ENCODE results near the gene PMP22. TPM values are rescaled to one million over a fixed set of nuclear protein-coding genes. Genes with fewer than 3 reads are reported as not detected.

The PMP22 gene
- total and polyA plus RNA-seq, 2 donors (not counting 3 experiments of a cell fraction or from before 2014, with no cell fraction given): 67.2 to 103 TPM

GRCh38 chr17:15298176-15298575 lies 33.0 kb upstream of the PMP22 start:
- Histone ChIP-seq H3K9me3 (replicated peaks; ENCODE audit: control insufficient read depth, insufficient read depth, low read length) (no peaks in the 10 kb centered on the region), H4K20me1 (replicated peaks; ENCODE audit: control insufficient read depth, extremely low read depth, insufficient read depth, low read length) (no peaks in the 10 kb centered on the region), H3K4me1 (ENCODE audit: control insufficient read depth, extremely low read depth, insufficient read depth, low read length) (no peaks in the 10 kb centered on the region), H3K9ac (replicated peaks; ENCODE audit: extremely low read depth, insufficient read depth, low read length) (no peak overlapping the region), H3K36me3 (ENCODE audit: control insufficient read depth in 2 of 2, extremely low read depth in 1 of 2, insufficient read depth in 2 of 2, low read length in 2 of 2) (no peaks in the 10 kb centered on the region), H3K4me3 (replicated peaks in 1 of 3; ENCODE audit: insufficient read depth in 1 of 3, low read depth in 1 of 3, low read length in 3 of 3) (no peak overlapping the region), H3K9me1 (replicated peaks; ENCODE audit: control insufficient read depth, extremely low read depth, insufficient read depth, low read length) (no peaks in the 10 kb centered on the region), H2AFZ (ENCODE audit: low read depth, low read length) (no peak overlapping the region), H3K27me3 (ENCODE audit: control insufficient read depth in 2 of 2, insufficient read depth in 2 of 2, low read length in 2 of 2) (peaks cover 0 to 1% of the 10 kb centered on the region in 2 experiments), H3K4me2 (ENCODE audit: insufficient read depth, low read length) (no peak overlapping the region), H3K79me2 (ENCODE audit: control insufficient read depth, insufficient read depth, low read length) (no peaks in the 10 kb centered on the region), H3K27ac (ENCODE audit: insufficient read depth, low read depth, low read length) (no peak overlapping the region)
- no TSS peak for BruUV-seq (replicated peaks)
- no peak for FAIRE-seq
- no peak for TF ChIP-seq CTCF (IDR thresholded peaks at IDR 0.05; ENCODE audit: extremely low read depth in 1 of 2, insufficient read depth in 1 of 2, low read depth in 1 of 2, low read length in 2 of 2)
- no peak for TF ChIP-seq POLR2A (IDR thresholded peaks at IDR 0.05; ENCODE audit: low read depth, low read length)
- no peak for TF ChIP-seq GATA2 (IDR thresholded peaks at IDR 0.05; ENCODE audit: insufficient read depth, insufficient read length, low read depth, low read length)
- TF ChIP-seq FOS (IDR thresholded peaks at IDR 0.05; ENCODE audit: borderline replicate concordance, insufficient read depth, low read length): no peak
- intact Hi-C loops (cut with micrococcal nuclease) (no loop called here), dilution Hi-C loops (cut with MboI; ENCODE audit: extremely low pct_ligation_motif_present, low sequenced_read_pairs) (no loop called here)
- DNase-seq (ENCODE audit: low read depth, low spot score): no peak
- ChIA-PET POLR2A (no interaction called here), CTCF (interaction anchor here (0.7 to 1.0 kb wide), 3 partner anchors 35 to 205 kb away, joined by 3 to 4 read pairs (median 3); no protein-coding TSS in a partner anchor)

- ChIA-PET CTCF (no interaction called here), POLR2A (no interaction called here)
- Histone ChIP-seq H3K9me3 (replicated peaks; ENCODE audit: control insufficient read depth, insufficient read depth, low read length) (no peaks in the 10 kb centered on the region), H3K4me2 (ENCODE audit: insufficient read depth, low read length) (no peak overlapping the region), H3K36me3 (ENCODE audit: control insufficient read depth in 2 of 2, extremely low read depth in 1 of 2, insufficient read depth in 2 of 2, low read length in 2 of 2) (no peaks in the 10 kb centered on the region), H3K27ac (ENCODE audit: insufficient read depth, low read depth, low read length) (no peak overlapping the region), H3K4me3 (replicated peaks in 1 of 3; ENCODE audit: insufficient read depth in 1 of 3, low read depth in 1 of 3, low read length in 3 of 3) (no peak overlapping the region), H4K20me1 (replicated peaks; ENCODE audit: control insufficient read depth, extremely low read depth, insufficient read depth, low read length) (no peaks in the 10 kb centered on the region), H3K9ac (replicated peaks; ENCODE audit: extremely low read depth, insufficient read depth, low read length) (no peak overlapping the region), H2AFZ (ENCODE audit: low read depth, low read length) (no peak overlapping the region), H3K79me2 (ENCODE audit: control insufficient read depth, insufficient read depth, low read length) (no peaks in the 10 kb centered on the region), H3K9me1 (replicated peaks; ENCODE audit: control insufficient read depth, extremely low read depth, insufficient read depth, low read length) (no peaks in the 10 kb centered on the region), H3K4me1 (ENCODE audit: control insufficient read depth, extremely low read depth, insufficient read depth, low read length) (peaks cover 5% of the 10 kb centered on the region), H3K27me3 (ENCODE audit: control insufficient read depth in 2 of 2, insufficient read depth in 2 of 2, low read length in 2 of 2) (peaks cover 0 to 5% of the 10 kb centered on the region in 2 experiments)
- DNase-seq (ENCODE audit: low read depth, low spot score) (no peak), FAIRE-seq (no peak)
- dilution Hi-C loops (cut with MboI; ENCODE audit: extremely low pct_ligation_motif_present, low sequenced_read_pairs) (no loop called here), intact Hi-C loops (cut with micrococcal nuclease) (no loop called here)
- no TSS peak for BruUV-seq (replicated peaks)
- TF ChIP-seq POLR2AphosphoS5 (IDR thresholded peaks at IDR 0.05; ENCODE audit: insufficient read depth, low read depth, low read length) (no peak), EZH2 (IDR thresholded peaks at IDR 0.05; ENCODE audit: borderline replicate concordance, low read depth, low read length, severe bottlenecking) (no peak), JUN (IDR thresholded peaks at IDR 0.05; ENCODE audit: borderline replicate concordance, insufficient read depth, insufficient read length, low read depth) (no peak)
Measured at GRCh38 chr17:15293558-15293957, 28.4 kb upstream of the PMP22 start.
